Measurements from ENCODE around the gene ARRDC1. TPM values are rescaled to one million over a fixed set of nuclear protein-coding genes. Genes with fewer than 3 reads are reported as not detected.

ARRDC1 gene
- polyA plus RNA-seq, 2 donors: 68.5 to 207 TPM

DNA sequence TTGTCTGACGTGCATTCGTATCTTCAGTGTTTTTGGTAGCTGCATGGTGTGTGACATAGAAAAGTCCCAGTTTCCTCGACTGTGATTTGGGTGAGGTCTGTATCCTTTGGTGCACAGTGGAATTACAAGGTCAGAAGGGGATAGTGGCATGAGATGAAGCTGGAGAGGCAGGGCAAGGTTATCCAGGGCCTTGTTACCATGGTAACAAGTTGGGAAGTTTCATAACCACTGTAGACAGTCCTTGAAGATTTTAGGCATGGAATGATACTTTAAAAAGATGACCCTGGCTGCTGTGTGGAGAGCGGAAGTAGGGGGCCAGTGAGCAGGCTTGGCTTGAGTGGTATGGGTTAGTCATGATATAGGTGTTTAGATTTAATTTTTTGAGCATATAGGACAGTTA lies 25.2 kb downstream of the ARRDC1 start:
- 63 to 79% methylated on average over 4 of the region's 4 CpGs for WGBS, 2 donors
- Histone ChIP-seq H3K4me3 (ENCODE audit: low read depth in 1 of 2, low read length in 2 of 2) (no peak overlapping the region), H3K4me1 (ENCODE audit: control insufficient read depth in 2 of 2, insufficient read depth in 2 of 2, low read length in 1 of 2) (peaks cover 0 to 4% of the 10 kb centered on the region in 2 donors), H3K9me3 (ENCODE audit: control insufficient read depth in 2 of 2, insufficient read depth in 1 of 2, low read depth in 1 of 2, low read length in 1 of 2) (no peaks in the 10 kb centered on the region), H3K27ac (ENCODE audit: low read depth in 2 of 2, low read length in 1 of 2) (no peak overlapping the region), H3K27me3 (ENCODE audit: control insufficient read depth in 1 of 2, insufficient read depth in 2 of 2, low read length in 2 of 2) (no peaks in the 10 kb centered on the region), H3K36me3 (ENCODE audit: control insufficient read depth in 2 of 2, insufficient read depth in 2 of 2, low read length in 1 of 2) (no peaks in the 10 kb centered on the region)

- no peaks in the 10 kb centered on the region for H3K9me3 ChIP-seq (ENCODE audit: control insufficient read depth in 2 of 2, insufficient read depth in 1 of 2, low read depth in 1 of 2, low read length in 1 of 2)
- H3K36me3 ChIP-seq (ENCODE audit: control insufficient read depth in 2 of 2, insufficient read depth in 2 of 2, low read length in 1 of 2): no peaks in the 10 kb centered on the region
- no peak overlapping the region for H3K27ac ChIP-seq (ENCODE audit: low read depth in 2 of 2, low read length in 1 of 2)
- WGBS, 2 donors: 87 to 89% methylated on average over 16 of the region's 16 CpGs
- H3K27me3 ChIP-seq (ENCODE audit: control insufficient read depth in 1 of 2, insufficient read depth in 2 of 2, low read length in 2 of 2): no peaks in the 10 kb centered on the region
- no peak overlapping the region for H3K4me3 ChIP-seq (ENCODE audit: low read depth in 1 of 2, low read length in 2 of 2)
- peaks cover 0 to 4% of the 10 kb centered on the region in 2 donors for H3K4me1 ChIP-seq (ENCODE audit: control insufficient read depth in 2 of 2, insufficient read depth in 2 of 2, low read length in 1 of 2)
Measured at GRCh38 chr9:137631345-137632229, 26.1 kb downstream of the ARRDC1 start.

DNA sequence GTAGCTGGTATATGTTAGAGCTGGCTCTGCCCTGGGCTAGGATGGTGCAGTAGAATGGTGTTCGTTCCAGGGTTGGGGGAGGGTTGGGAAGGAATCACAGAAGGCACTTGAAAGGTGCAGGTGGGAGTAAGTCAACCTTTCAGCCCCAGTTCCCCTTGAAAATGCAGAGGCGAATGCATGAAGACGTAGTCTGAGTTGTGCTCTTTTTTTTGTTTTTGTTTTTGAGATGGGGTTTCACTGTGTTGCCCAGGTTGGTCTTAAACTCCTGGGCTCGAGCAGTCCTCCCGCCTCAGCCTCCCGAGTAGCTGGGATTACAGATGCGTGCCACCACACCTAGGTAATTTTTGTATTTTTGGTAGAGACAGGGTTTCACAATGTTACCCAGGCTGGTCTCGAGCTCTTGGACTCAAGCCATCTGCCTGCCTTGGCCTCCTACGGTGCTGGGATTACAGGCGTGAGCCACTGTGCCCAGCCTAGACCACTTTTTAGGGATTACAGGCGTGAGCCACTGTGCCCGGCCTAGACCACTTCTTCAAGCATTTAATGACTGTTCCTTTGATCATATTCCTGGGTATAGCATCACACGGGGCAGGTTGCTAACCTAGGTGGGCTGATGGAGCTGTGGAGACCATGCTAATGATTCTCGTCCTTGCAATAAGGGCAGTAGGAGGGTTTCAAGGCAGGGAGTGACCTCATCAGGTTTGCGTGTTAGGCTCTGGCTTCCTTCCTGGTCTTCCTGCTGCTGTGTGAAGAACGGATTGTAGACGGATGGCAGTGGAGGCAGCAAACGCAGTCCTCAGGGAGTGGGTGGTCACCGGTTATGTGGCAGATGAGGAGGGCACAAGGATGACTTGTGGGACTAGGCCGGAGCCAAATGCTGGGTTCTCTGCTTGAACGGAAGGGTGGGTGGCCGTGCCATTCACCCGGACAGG lies 27.0 kb downstream of the ARRDC1 start:
- H3K27me3 ChIP-seq (ENCODE audit: control insufficient read depth in 1 of 2, insufficient read depth in 2 of 2, low read length in 2 of 2): no peaks in the 10 kb centered on the region
- H3K9me3 ChIP-seq (ENCODE audit: control insufficient read depth in 2 of 2, insufficient read depth in 1 of 2, low read depth in 1 of 2, low read length in 1 of 2): no peaks in the 10 kb centered on the region
- H3K4me1 ChIP-seq (ENCODE audit: control insufficient read depth in 2 of 2, insufficient read depth in 2 of 2, low read length in 1 of 2): peaks cover 0 to 4% of the 10 kb centered on the region in 2 donors
- peak overlapping the region in 1 of 2 donors; percentile 28 for H3K27ac ChIP-seq (ENCODE audit: low read depth in 2 of 2, low read length in 1 of 2)
- H3K4me3 ChIP-seq (ENCODE audit: low read depth in 1 of 2, low read length in 2 of 2): no peak overlapping the region
- H3K36me3 ChIP-seq (ENCODE audit: control insufficient read depth in 2 of 2, insufficient read depth in 2 of 2, low read length in 1 of 2): no peaks in the 10 kb centered on the region
- 73 to 77% methylated on average over 23 of the region's 23 CpGs for WGBS, 2 donors

GRCh38 chr9:137634016-137634415 lies 28.5 kb downstream of the ARRDC1 start:
- peaks cover 0 to 4% of the 10 kb centered on the region in 2 donors for H3K4me1 ChIP-seq (ENCODE audit: control insufficient read depth in 2 of 2, insufficient read depth in 2 of 2, low read length in 1 of 2)
- no peak overlapping the region for H3K4me3 ChIP-seq (ENCODE audit: low read depth in 1 of 2, low read length in 2 of 2)
- no peak overlapping the region for H3K27ac ChIP-seq (ENCODE audit: low read depth in 2 of 2, low read length in 1 of 2)
- H3K9me3 ChIP-seq (ENCODE audit: control insufficient read depth in 2 of 2, insufficient read depth in 1 of 2, low read depth in 1 of 2, low read length in 1 of 2): no peaks in the 10 kb centered on the region
- no peaks in the 10 kb centered on the region for H3K27me3 ChIP-seq (ENCODE audit: control insufficient read depth in 1 of 2, insufficient read depth in 2 of 2, low read length in 2 of 2)
- 83 to 88% methylated on average over 5 of the region's 5 CpGs for WGBS, 2 donors
- H3K36me3 ChIP-seq (ENCODE audit: control insufficient read depth in 2 of 2, insufficient read depth in 2 of 2, low read length in 1 of 2): no peaks in the 10 kb centered on the region

DNA sequence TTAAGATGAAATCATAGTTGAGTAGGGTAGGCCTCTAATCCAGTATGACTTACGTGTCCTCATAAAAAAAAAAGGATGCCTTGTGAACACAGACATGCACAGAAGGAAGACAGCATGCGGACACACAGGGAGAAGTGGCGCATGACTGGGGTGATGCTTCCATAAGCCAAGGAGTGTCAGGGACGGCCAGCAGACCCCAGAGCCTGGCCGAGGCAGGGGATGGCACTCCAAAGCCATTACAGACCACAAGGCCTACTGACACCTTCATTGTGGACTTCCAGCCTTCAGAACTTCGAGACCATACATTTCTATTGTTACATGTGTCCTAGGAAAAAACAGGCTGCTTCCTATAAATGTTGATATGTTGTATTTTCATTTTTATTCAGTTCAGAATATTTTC lies 33.2 kb downstream of the ARRDC1 start:
- H3K27me3 ChIP-seq (ENCODE audit: control insufficient read depth in 1 of 2, insufficient read depth in 2 of 2, low read length in 2 of 2): no peaks in the 10 kb centered on the region
- no peak overlapping the region for H3K27ac ChIP-seq (ENCODE audit: low read depth in 2 of 2, low read length in 1 of 2)
- H3K4me3 ChIP-seq (ENCODE audit: low read depth in 1 of 2, low read length in 2 of 2): no peak overlapping the region
- WGBS, 2 donors: 87 to 92% methylated on average over 6 of the region's 6 CpGs
- H3K9me3 ChIP-seq (ENCODE audit: control insufficient read depth in 2 of 2, insufficient read depth in 1 of 2, low read depth in 1 of 2, low read length in 1 of 2): no peaks in the 10 kb centered on the region
- no peaks in the 10 kb centered on the region for H3K4me1 ChIP-seq (ENCODE audit: control insufficient read depth in 2 of 2, insufficient read depth in 2 of 2, low read length in 1 of 2)
- no peaks in the 10 kb centered on the region for H3K36me3 ChIP-seq (ENCODE audit: control insufficient read depth in 2 of 2, insufficient read depth in 2 of 2, low read length in 1 of 2)

DNA sequence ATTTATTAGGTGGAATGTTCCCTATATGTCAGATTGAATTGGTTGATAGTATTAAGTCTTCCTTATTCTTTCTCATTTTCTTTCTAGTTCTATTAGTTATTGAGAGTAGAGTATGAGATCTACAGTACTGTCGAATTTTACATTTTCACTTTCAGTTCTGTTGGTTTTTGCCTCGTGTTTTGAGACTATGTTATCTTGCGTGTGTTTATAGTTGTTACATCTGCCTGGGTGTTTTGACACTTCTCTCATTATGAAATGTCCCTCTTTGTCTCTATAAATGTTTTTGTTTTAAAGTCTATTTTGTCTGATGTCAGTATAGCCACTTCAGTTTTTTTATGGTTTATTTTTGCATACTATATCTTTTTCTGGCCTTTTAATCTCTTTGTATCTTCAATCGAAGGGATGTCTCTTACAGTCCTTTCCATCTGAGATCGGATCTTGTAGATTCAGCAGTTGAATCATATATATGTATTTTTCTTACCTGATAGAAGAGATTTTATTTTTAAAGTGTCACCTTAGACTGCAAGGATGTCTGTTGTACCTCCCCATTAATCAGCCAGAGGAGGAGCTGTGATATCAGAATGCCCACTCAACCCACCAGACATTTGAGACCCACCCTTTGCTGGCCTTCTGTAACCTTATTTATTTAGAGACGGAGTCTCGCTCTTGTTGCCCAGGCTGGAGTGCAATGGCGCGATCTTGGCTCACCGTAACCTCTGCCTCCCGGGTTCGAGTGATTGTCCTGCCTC lies 34.0 kb downstream of the ARRDC1 start:
- WGBS, 2 donors: 70 to 72% methylated on average over 12 of the region's 12 CpGs
- H3K36me3 ChIP-seq (ENCODE audit: control insufficient read depth in 2 of 2, insufficient read depth in 2 of 2, low read length in 1 of 2): peaks cover 0 to 3% of the 10 kb centered on the region in 2 donors
- H3K9me3 ChIP-seq (ENCODE audit: control insufficient read depth in 2 of 2, insufficient read depth in 1 of 2, low read depth in 1 of 2, low read length in 1 of 2): no peaks in the 10 kb centered on the region
- H3K4me3 ChIP-seq (ENCODE audit: low read depth in 1 of 2, low read length in 2 of 2): no peak overlapping the region
- H3K4me1 ChIP-seq (ENCODE audit: control insufficient read depth in 2 of 2, insufficient read depth in 2 of 2, low read length in 1 of 2): no peaks in the 10 kb centered on the region
- H3K27ac ChIP-seq (ENCODE audit: low read depth in 2 of 2, low read length in 1 of 2): no peak overlapping the region
- H3K27me3 ChIP-seq (ENCODE audit: control insufficient read depth in 1 of 2, insufficient read depth in 2 of 2, low read length in 2 of 2): no peaks in the 10 kb centered on the region

DNA sequence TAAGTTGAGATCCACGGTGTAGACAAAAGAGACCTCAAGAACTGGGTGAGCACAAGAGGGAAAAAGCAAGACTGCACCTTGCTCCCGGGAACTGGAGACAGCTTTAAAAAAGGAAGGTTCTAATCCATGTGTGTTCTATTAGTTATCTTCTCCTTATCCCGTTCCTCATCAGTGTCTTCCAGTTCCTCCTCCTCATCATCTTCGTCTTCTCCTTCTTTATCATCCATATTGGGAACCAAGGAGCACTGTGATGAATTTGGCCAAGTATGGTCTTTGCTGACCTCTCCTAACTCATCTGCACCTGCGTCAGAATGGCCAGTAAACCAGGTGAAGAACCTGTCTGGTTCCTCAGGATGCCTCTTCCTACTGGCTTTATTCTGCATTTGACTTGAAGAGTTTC lies 35.4 kb downstream of the ARRDC1 start:
- H3K36me3 ChIP-seq (ENCODE audit: control insufficient read depth in 2 of 2, insufficient read depth in 2 of 2, low read length in 1 of 2): peaks cover 0 to 6% of the 10 kb centered on the region in 2 donors
- H3K4me1 ChIP-seq (ENCODE audit: control insufficient read depth in 2 of 2, insufficient read depth in 2 of 2, low read length in 1 of 2): no peaks in the 10 kb centered on the region
- 93% methylated on average over 5 of the region's 5 CpGs for WGBS, 2 donors
- no peaks in the 10 kb centered on the region for H3K27me3 ChIP-seq (ENCODE audit: control insufficient read depth in 1 of 2, insufficient read depth in 2 of 2, low read length in 2 of 2)
- H3K9me3 ChIP-seq (ENCODE audit: control insufficient read depth in 2 of 2, insufficient read depth in 1 of 2, low read depth in 1 of 2, low read length in 1 of 2): no peaks in the 10 kb centered on the region
- no peak overlapping the region for H3K4me3 ChIP-seq (ENCODE audit: low read depth in 1 of 2, low read length in 2 of 2)
- H3K27ac ChIP-seq (ENCODE audit: low read depth in 2 of 2, low read length in 1 of 2): no peak overlapping the region

DNA sequence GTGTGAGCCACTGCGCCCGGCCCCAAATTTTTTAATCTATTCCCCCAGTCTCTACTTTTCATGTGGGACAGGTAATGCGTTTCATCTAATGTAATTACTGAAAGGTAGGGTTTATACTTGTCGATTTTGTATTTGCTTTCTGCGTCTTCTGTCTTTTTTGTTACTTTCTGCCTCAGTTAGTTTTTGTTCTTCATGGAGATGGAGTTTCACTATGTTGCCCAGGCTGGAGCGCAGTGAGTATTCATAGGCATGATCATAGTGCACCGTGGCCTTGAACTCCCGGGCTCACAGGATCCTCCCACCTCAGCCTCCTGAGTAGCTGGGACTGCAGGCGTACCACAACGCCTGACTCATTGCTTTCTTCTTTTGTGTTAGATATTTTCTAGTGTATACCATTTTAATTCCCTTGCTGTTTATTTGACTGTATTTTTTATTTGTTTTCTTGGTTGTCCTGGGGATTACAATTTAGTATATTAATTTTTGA lies 36.7 kb downstream of the ARRDC1 start:
- H3K4me1 ChIP-seq (ENCODE audit: control insufficient read depth in 2 of 2, insufficient read depth in 2 of 2, low read length in 1 of 2): peaks cover 0 to 2% of the 10 kb centered on the region in 2 donors
- H3K9me3 ChIP-seq (ENCODE audit: control insufficient read depth in 2 of 2, insufficient read depth in 1 of 2, low read depth in 1 of 2, low read length in 1 of 2): no peaks in the 10 kb centered on the region
- H3K4me3 ChIP-seq (ENCODE audit: low read depth in 1 of 2, low read length in 2 of 2): no peak overlapping the region
- WGBS, 2 donors: 95 to 96% methylated on average over 10 of the region's 10 CpGs
- H3K27me3 ChIP-seq (ENCODE audit: control insufficient read depth in 1 of 2, insufficient read depth in 2 of 2, low read length in 2 of 2): no peaks in the 10 kb centered on the region
- H3K36me3 ChIP-seq (ENCODE audit: control insufficient read depth in 2 of 2, insufficient read depth in 2 of 2, low read length in 1 of 2): peaks cover 0 to 7% of the 10 kb centered on the region in 2 donors
- no peak overlapping the region for H3K27ac ChIP-seq (ENCODE audit: low read depth in 2 of 2, low read length in 1 of 2)

- Histone ChIP-seq H3K9me3 (ENCODE audit: control insufficient read depth in 2 of 2, insufficient read depth in 1 of 2, low read depth in 1 of 2, low read length in 1 of 2) (no peaks in the 10 kb centered on the region), H3K27ac (ENCODE audit: low read depth in 2 of 2, low read length in 1 of 2) (no peak overlapping the region), H3K27me3 (ENCODE audit: control insufficient read depth in 1 of 2, insufficient read depth in 2 of 2, low read length in 2 of 2) (no peaks in the 10 kb centered on the region), H3K4me3 (ENCODE audit: low read depth in 1 of 2, low read length in 2 of 2) (no peak overlapping the region), H3K36me3 (ENCODE audit: control insufficient read depth in 2 of 2, insufficient read depth in 2 of 2, low read length in 1 of 2) (peaks cover 0 to 10% of the 10 kb centered on the region in 2 donors), H3K4me1 (ENCODE audit: control insufficient read depth in 2 of 2, insufficient read depth in 2 of 2, low read length in 1 of 2) (peaks cover 0 to 4% of the 10 kb centered on the region in 2 donors)
- 97 to 98% methylated on average over 5 of the region's 5 CpGs for WGBS, 2 donors
Measured at GRCh38 chr9:137642892-137643291, 37.4 kb downstream of the ARRDC1 start.

All from esophagus (tissue), 2 donors.